Right cardiac atrium (tissue), 5 donors: ENCODE data around the gene NUDT16. TPM values are rescaled to one million over a fixed set of nuclear protein-coding genes. Genes with fewer than 3 reads are reported as not detected.

ENCODE experiments used
- ATAC-seq, 2 donors: fragments of 200-7000 bp; cut with Tn5 transposase; one replicate each; pipeline versions ENCODE4 v1.8.0 to v1.9.1; 2020; ENCODE audit warnings: moderate library complexity in 2 of 2, mild to moderate bottlenecking in 1 of 2
- DNase-seq, 3 donors: peaks; one replicate each; pipeline ENCODE4 v3.0.0-alpha.2; 2020
- H3K27ac ChIP-seq: one replicate; pipeline ENCODE4 v1.5.1; 2013; ENCODE audit warnings: mild to moderate bottlenecking, low read length, control low read depth, moderate library complexity
- H3K27me3 ChIP-seq: one replicate; pipeline ENCODE4 v1.6.1; 2013; ENCODE audit not compliant: control insufficient read depth, insufficient read depth
- H3K4me1 ChIP-seq: one replicate; pipeline ENCODE4 v1.6.1; 2013; ENCODE audit warnings: low read length; ENCODE audit not compliant: control insufficient read depth, insufficient read depth
- H3K4me3 ChIP-seq: one replicate; pipeline ENCODE4 v1.5.1; 2013; ENCODE audit warnings: low read length, control low read depth
- H3K9me3 ChIP-seq: one replicate; pipeline ENCODE4 v1.6.1; 2013; ENCODE audit warnings: low read length; ENCODE audit not compliant: control insufficient read depth
- WGBS: extraction: QIAGEN DNeasy Blood & Tissue Kit; methylation state at CpG from one replicate; pipeline ENCODE4 v1.1.7; 2013; 5-methylcytosine and 5-hydroxymethylcytosine counted together
- intact Hi-C, 4 donors: fragments of 100-400 bp; cut with DNase I; formaldehyde crosslinking; loops; one replicate each; pipeline versions ENCODE4 v1.11.0 to v1.14.0; 2022 to 2023
- polyA plus RNA-seq: library from polyadenylated mRNA; stranded (reverse); fragments of 200-250 nt; gene quantifications from one replicate; pipeline ENCODE4 v1.2.3, GENCODE V29; 2013
- total RNA-seq, 4 donors: library from RNA; stranded (reverse); fragmentation: NEBNext Ultra II Directional; extraction: Animal tissue kit (Norgen Biotek cat#: 25700); gene quantifications; one replicate each; pipeline ENCODE4 v1.2.1, GENCODE V29; 2021
- donor health status: healthy with polysubstance abuse.
- donor health status: DM: no; HTN: yes; CAD: no.
- donor health status: DM: no; HTN: no; CAD: no.
- donor health status: DM: no; HTN: yes; CAD: no; lungs with severe emphysema.
- donor health status: DM: yes; HTN: yes; CAD: no.

NUDT16 gene
- total and polyA plus RNA-seq, 5 donors: 22.5 to 35.4 (median 25.0) TPM

GRCh38 chr3:131386429-131387165 lies 5.0 kb downstream of the NUDT16 start:
- Histone ChIP-seq H3K4me1 (peaks cover 30% of the 10 kb centered on the region), H3K9me3 (no peaks in the 10 kb centered on the region), H3K27me3 (no peaks in the 10 kb centered on the region), H3K27ac (peak overlapping the region; percentile 87), H3K4me3 (no peak overlapping the region)
- peak; percentile 78 to 86 (median 82) for DNase-seq
- intact Hi-C loops: loop anchor here in 1 of 4 donors (10.0 kb wide), 1 partner anchor 118 kb away; the partner anchor contains the start of gene MRPL3
- ATAC-seq: peak; percentile 72 to 87
- WGBS: 26% methylated on average over 6 of the region's 6 CpGs

GRCh38 chr3:131387796-131388489 lies 6.4 kb downstream of the NUDT16 start:
- intact Hi-C loops: loop anchor here in 1 of 4 donors (10.0 kb wide), 1 partner anchor 117 kb away; the partner anchor contains the start of gene MRPL3
- no peaks in the 10 kb centered on the region for H3K27me3 ChIP-seq
- no peak overlapping the region for H3K27ac ChIP-seq
- no peaks in the 10 kb centered on the region for H3K9me3 ChIP-seq
- no peak overlapping the region for H3K4me3 ChIP-seq
- WGBS: 51% methylated on average over 1 of the region's 1 CpG
- no peak for DNase-seq
- H3K4me1 ChIP-seq: peaks cover 25% of the 10 kb centered on the region
- no peak for ATAC-seq

- intact Hi-C loops: loop anchor here in 1 of 4 donors (10.0 kb wide), 1 partner anchor 116 kb away; the partner anchor contains the start of gene MRPL3
- Histone ChIP-seq H3K4me3 (no peak overlapping the region), H3K9me3 (no peaks in the 10 kb centered on the region), H3K27ac (no peak overlapping the region), H3K4me1 (peaks cover 20% of the 10 kb centered on the region), H3K27me3 (no peaks in the 10 kb centered on the region)
- 45% methylated on average over 2 of the region's 2 CpGs for WGBS
- ATAC-seq: no peak
- no peak for DNase-seq
These were observed 6.9 kb downstream of the NUDT16 start for GRCh38 chr3:131388490-131388799.

- no peak for ATAC-seq
- peaks cover 10% of the 10 kb centered on the region for H3K4me1 ChIP-seq
- no peaks in the 10 kb centered on the region for H3K27me3 ChIP-seq
- H3K4me3 ChIP-seq: no peak overlapping the region
- no peaks in the 10 kb centered on the region for H3K9me3 ChIP-seq
- intact Hi-C loops: no loop called here
- DNase-seq: no peak
- 83% methylated on average over 2 of the region's 2 CpGs for WGBS
- no peak overlapping the region for H3K27ac ChIP-seq
These were observed 8.8 kb downstream of the NUDT16 start for GRCh38 chr3:131390331-131390730.

- Histone ChIP-seq H3K9me3 (no peaks in the 10 kb centered on the region), H3K27me3 (no peaks in the 10 kb centered on the region), H3K4me3 (no peak overlapping the region), H3K27ac (no peak overlapping the region), H3K4me1 (no peaks in the 10 kb centered on the region)
- no peak for DNase-seq
- ATAC-seq: no peak
- intact Hi-C loops: no loop called here
- WGBS: 53% methylated on average over 6 of the region's 6 CpGs
These were observed 11.5 kb downstream of the NUDT16 start for GRCh38 chr3:131393051-131393450.

GRCh38 chr3:131393868-131394267 lies 12.3 kb downstream of the NUDT16 start:
- intact Hi-C loops: no loop called here
- 66% methylated on average over 4 of the region's 4 CpGs for WGBS
- H3K4me1 ChIP-seq: no peaks in the 10 kb centered on the region
- no peak overlapping the region for H3K4me3 ChIP-seq
- DNase-seq (no peak), ATAC-seq (peak in 1 of 2 donors; percentile 54)
- no peak overlapping the region for H3K27ac ChIP-seq
- H3K27me3 ChIP-seq: no peaks in the 10 kb centered on the region
- H3K9me3 ChIP-seq: no peaks in the 10 kb centered on the region

- H3K27ac ChIP-seq: no peak overlapping the region
- no peaks in the 10 kb centered on the region for H3K4me1 ChIP-seq
- no peak overlapping the region for H3K4me3 ChIP-seq
- ATAC-seq (no peak), DNase-seq (no peak)
- intact Hi-C loops: no loop called here
- no peaks in the 10 kb centered on the region for H3K27me3 ChIP-seq
- no peaks in the 10 kb centered on the region for H3K9me3 ChIP-seq
These were observed 12.8 kb downstream of the NUDT16 start for GRCh38 chr3:131394400-131394799.

- Histone ChIP-seq H3K27me3 (no peaks in the 10 kb centered on the region), H3K9me3 (no peaks in the 10 kb centered on the region), H3K4me1 (no peaks in the 10 kb centered on the region), H3K27ac (no peak overlapping the region), H3K4me3 (no peak overlapping the region)
- ATAC-seq: peak in 1 of 2 donors; percentile 45
- intact Hi-C loops: no loop called here
- DNase-seq: no peak
These were observed 14.6 kb downstream of the NUDT16 start for GRCh38 chr3:131396170-131396569.

GRCh38 chr3:131397889-131398288 lies 16.3 kb downstream of the NUDT16 start:
- Histone ChIP-seq H3K27me3 (no peaks in the 10 kb centered on the region), H3K9me3 (no peaks in the 10 kb centered on the region), H3K4me3 (no peak overlapping the region), H3K4me1 (peaks cover 5% of the 10 kb centered on the region), H3K27ac (no peak overlapping the region)
- ATAC-seq: no peak
- 73% methylated on average over 4 of the region's 4 CpGs for WGBS
- DNase-seq: no peak
- intact Hi-C loops: no loop called here

- ATAC-seq: no peak
- Histone ChIP-seq H3K9me3 (peaks cover 2% of the 10 kb centered on the region), H3K4me1 (peaks cover 5% of the 10 kb centered on the region), H3K4me3 (no peak overlapping the region), H3K27ac (peak overlapping the region; percentile 43), H3K27me3 (no peaks in the 10 kb centered on the region)
- WGBS: 47% methylated on average over 3 of the region's 3 CpGs
- intact Hi-C loops: no loop called here
- no peak for DNase-seq
These were observed 20.4 kb downstream of the NUDT16 start for GRCh38 chr3:131401978-131402377.

GRCh38 chr3:131402391-131403039 lies 20.9 kb downstream of the NUDT16 start:
- WGBS: 58% methylated on average over 6 of the region's 6 CpGs
- Histone ChIP-seq H3K4me3 (no peak overlapping the region), H3K27me3 (no peaks in the 10 kb centered on the region), H3K9me3 (peaks cover 2% of the 10 kb centered on the region), H3K4me1 (peaks cover 5% of the 10 kb centered on the region), H3K27ac (peak overlapping the region; percentile 43)
- DNase-seq (peak in 1 of 3 donors; percentile 43), ATAC-seq (peak; percentile 40 to 52)
- intact Hi-C loops: no loop called here
